Hepatocyte (in vitro differentiated cells): Measurements from ENCODE around the gene BCAS3. TPM values are rescaled to one million over a fixed set of nuclear protein-coding genes. Genes with fewer than 3 reads are reported as not detected.

Source experiments
- DNase-seq: peaks from one replicate; pipeline ENCODE4 v3.0.0-alpha.2; 2016; ENCODE audit warnings: low spot score
- H2AFZ ChIP-seq: fragments of 200-600 bp; sonication (generic); 2 replicates; pipeline ENCODE4 v1.6.0; 2016; ENCODE audit warnings: antibody characterized with exemption, mild to moderate bottlenecking
- H3K27ac ChIP-seq: fragments of 200-600 bp; sonication (generic); 2 replicates; pipeline ENCODE4 v1.5.1; 2016; ENCODE audit warnings: mild to moderate bottlenecking
- H3K27me3 ChIP-seq: fragments of 200-600 bp; sonication (generic); 2 replicates; pipeline ENCODE4 v1.6.1; 2016
- H3K36me3 ChIP-seq: fragments of 200-600 bp; sonication (generic); replicated peaks from 2 replicates; pipeline ENCODE4 v1.5.1; 2016; ENCODE audit warnings: low read depth; ENCODE audit not compliant: insufficient read depth
- H3K4me1 ChIP-seq: fragments of 200-600 bp; sonication (generic); 2 replicates; pipeline ENCODE4 v1.5.1; 2016; ENCODE audit warnings: mild to moderate bottlenecking, moderate library complexity; ENCODE audit not compliant: insufficient read depth
- H3K4me2 ChIP-seq: fragments of 200-600 bp; sonication (generic); 2 replicates; pipeline ENCODE4 v1.6.0; 2016
- H3K4me3 ChIP-seq: fragments of 200-600 bp; sonication (generic); 2 replicates; pipeline ENCODE4 v1.5.1; 2016; ENCODE audit warnings: mild to moderate bottlenecking
- H3K79me2 ChIP-seq: fragments of 200-600 bp; sonication (generic); 2 replicates; pipeline ENCODE4 v1.6.0; 2017; ENCODE audit warnings: mild to moderate bottlenecking
- H3K9me2 ChIP-seq: fragments of 200-600 bp; sonication (generic); replicated peaks from 2 replicates; pipeline ENCODE4 v1.6.0; 2017; ENCODE audit warnings: mild to moderate bottlenecking; ENCODE audit not compliant: insufficient read depth
- H3K9me3 ChIP-seq: fragments of 200-600 bp; sonication (generic); 2 replicates; pipeline ENCODE4 v1.5.1; 2016; ENCODE audit warnings: low read depth, mild to moderate bottlenecking
- H4K20me1 ChIP-seq: fragments of 200-600 bp; sonication (generic); 2 replicates; pipeline ENCODE4 v1.6.0; 2016; ENCODE audit warnings: mild to moderate bottlenecking; ENCODE audit not compliant: insufficient read depth, poor library complexity, severe bottlenecking
- EZH2 ChIP-seq: fragments of 200-600 bp; sonication (generic); IDR thresholded peaks from 2 replicates; pipeline ENCODE4 v1.6.1; 2016; ENCODE audit warnings: antibody characterized with exemption, mild to moderate bottlenecking, borderline replicate concordance
- EZH2phosphoT487 ChIP-seq: fragments of 200-600 bp; sonication (generic); IDR thresholded peaks from one replicate; pipeline ENCODE4 v1.6.1; 2018; ENCODE audit warnings: antibody characterized with exemption, mild to moderate bottlenecking, low read depth, moderate library complexity; ENCODE audit not compliant: unreplicated experiment, severe bottlenecking
- WGBS: methylation state at CpG from one replicate; pipeline ENCODE4 v1.1.6; 2016; ENCODE audit warnings: low lambda C conversion rate; ENCODE audit errors: missing lambda C conversion rate; 5-methylcytosine and 5-hydroxymethylcytosine counted together
- polyA plus RNA-seq: library from polyadenylated mRNA; unstranded; fragments of >200 nt; fragmentation: Nextera tagmentation; extraction: Ambion mirVana; gene quantifications from 2 replicates; pipeline ENCODE4 v1.2.1, GENCODE V29; 2016
- total RNA-seq: library from RNA; depleted of rRNA; stranded (reverse); fragments of >200 nt; gene quantifications from 2 replicates; pipeline ENCODE4 v1.2.3, GENCODE V29; 2014
- TF ChIP-seq, protein P1 (sequence below): fragments of 200-600 bp; sonication (generic); IDR thresholded peaks from 2 replicates; pipeline ENCODE4 v1.5.1; 2016; ENCODE audit warnings: antibody characterized with exemption, mild to moderate bottlenecking; ENCODE audit not compliant: poor library complexity

BCAS3 gene
- total and polyA plus RNA-seq, 2 experiments from 2014 or later, result 16.5 to 58.8 TPM

GRCh38 chr17:61064087-61064951, 386.7 kb downstream of the BCAS3 start:
- DNase-seq, result no peak
- no peaks in the 10 kb centered on the region for H3K9me3 ChIP-seq
- peaks cover 20% of the 10 kb centered on the region for H3K4me1 ChIP-seq
- H3K79me2 ChIP-seq, result no peaks in the 10 kb centered on the region
- no peak overlapping the region for H2AFZ ChIP-seq
- no peaks in the 10 kb centered on the region for H3K9me2 ChIP-seq
- H3K27ac ChIP-seq, result peak overlapping the region; percentile 36
- no peak for TF ChIP-seq EZH2
- no peak for TF ChIP-seq EZH2phosphoT487
- TF ChIP-seq, protein P1, sequence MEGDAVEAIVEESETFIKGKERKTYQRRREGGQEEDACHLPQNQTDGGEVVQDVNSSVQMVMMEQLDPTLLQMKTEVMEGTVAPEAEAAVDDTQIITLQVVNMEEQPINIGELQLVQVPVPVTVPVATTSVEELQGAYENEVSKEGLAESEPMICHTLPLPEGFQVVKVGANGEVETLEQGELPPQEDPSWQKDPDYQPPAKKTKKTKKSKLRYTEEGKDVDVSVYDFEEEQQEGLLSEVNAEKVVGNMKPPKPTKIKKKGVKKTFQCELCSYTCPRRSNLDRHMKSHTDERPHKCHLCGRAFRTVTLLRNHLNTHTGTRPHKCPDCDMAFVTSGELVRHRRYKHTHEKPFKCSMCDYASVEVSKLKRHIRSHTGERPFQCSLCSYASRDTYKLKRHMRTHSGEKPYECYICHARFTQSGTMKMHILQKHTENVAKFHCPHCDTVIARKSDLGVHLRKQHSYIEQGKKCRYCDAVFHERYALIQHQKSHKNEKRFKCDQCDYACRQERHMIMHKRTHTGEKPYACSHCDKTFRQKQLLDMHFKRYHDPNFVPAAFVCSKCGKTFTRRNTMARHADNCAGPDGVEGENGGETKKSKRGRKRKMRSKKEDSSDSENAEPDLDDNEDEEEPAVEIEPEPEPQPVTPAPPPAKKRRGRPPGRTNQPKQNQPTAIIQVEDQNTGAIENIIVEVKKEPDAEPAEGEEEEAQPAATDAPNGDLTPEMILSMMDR, result no peak
- H3K36me3 ChIP-seq, result no peaks in the 10 kb centered on the region
- H3K4me3 ChIP-seq, result no peak overlapping the region
- H4K20me1 ChIP-seq, result no peaks in the 10 kb centered on the region
- H3K4me2 ChIP-seq, result peak overlapping the region; percentile 21
- 73% methylated on average over 1 of the region's 1 CpG for WGBS
- no peaks in the 10 kb centered on the region for H3K27me3 ChIP-seq

GRCh38 chr17:61065263-61065773, 387.7 kb downstream of the BCAS3 start:
- H4K20me1 ChIP-seq, result no peaks in the 10 kb centered on the region
- H3K4me2 ChIP-seq, result peak overlapping the region; percentile 17
- peak overlapping the region; percentile 36 for H3K27ac ChIP-seq
- no peaks in the 10 kb centered on the region for H3K79me2 ChIP-seq
- no peaks in the 10 kb centered on the region for H3K9me2 ChIP-seq
- H2AFZ ChIP-seq, result no peak overlapping the region
- peak; percentile 34 for DNase-seq
- WGBS, result 0% methylated on average over 2 of the region's 2 CpGs
- H3K9me3 ChIP-seq, result no peaks in the 10 kb centered on the region
- H3K27me3 ChIP-seq, result no peaks in the 10 kb centered on the region
- H3K4me3 ChIP-seq, result no peak overlapping the region
- TF ChIP-seq, protein P1, result no peak
- no peak for TF ChIP-seq EZH2phosphoT487
- TF ChIP-seq EZH2, result no peak
- H3K4me1 ChIP-seq, result peaks cover 20% of the 10 kb centered on the region
- no peaks in the 10 kb centered on the region for H3K36me3 ChIP-seq

GRCh38 chr17:61066062-61066461, 388.4 kb downstream of the BCAS3 start:
- Histone ChIP-seq H3K27me3 (no peaks in the 10 kb centered on the region), H3K36me3 (no peaks in the 10 kb centered on the region), H3K4me2 (peak overlapping the region; percentile 17), H4K20me1 (no peaks in the 10 kb centered on the region), H3K9me2 (no peaks in the 10 kb centered on the region), H2AFZ (no peak overlapping the region), H3K4me1 (peaks cover 20% of the 10 kb centered on the region), H3K4me3 (no peak overlapping the region), H3K27ac (peak overlapping the region; percentile 36), H3K9me3 (no peaks in the 10 kb centered on the region), H3K79me2 (no peaks in the 10 kb centered on the region)
- 50% methylated on average over 2 of the region's 2 CpGs for WGBS
- DNase-seq, result no peak
- TF ChIP-seq EZH2phosphoT487, result no peak

DNA sequence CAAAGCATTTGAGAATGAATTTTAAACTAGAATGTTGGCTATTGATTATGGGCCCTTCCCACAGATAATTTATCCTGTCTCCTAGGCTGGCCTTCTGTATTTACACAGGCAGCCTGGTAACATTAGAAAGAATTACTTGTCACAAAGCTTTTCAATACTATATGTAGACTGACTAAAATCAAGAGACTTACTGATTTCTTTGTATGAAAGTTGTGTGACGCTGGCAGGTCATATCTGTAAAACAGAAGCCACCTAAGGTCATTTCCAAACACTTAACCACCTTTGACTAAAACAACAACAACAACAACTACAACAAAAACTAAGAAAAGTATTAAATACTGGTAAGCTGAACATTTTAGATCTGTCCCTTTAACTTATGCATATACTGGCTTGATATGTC, 393.0 kb downstream of the BCAS3 start:
- Histone ChIP-seq H3K27ac (no peak overlapping the region), H3K9me2 (no peaks in the 10 kb centered on the region), H3K4me1 (peaks cover 9% of the 10 kb centered on the region), H4K20me1 (no peaks in the 10 kb centered on the region), H3K4me2 (no peak overlapping the region), H3K36me3 (no peaks in the 10 kb centered on the region), H3K79me2 (no peaks in the 10 kb centered on the region), H3K4me3 (no peak overlapping the region), H2AFZ (no peak overlapping the region), H3K9me3 (no peaks in the 10 kb centered on the region), H3K27me3 (no peaks in the 10 kb centered on the region)
- TF ChIP-seq, protein P1, result no peak
- no peak for TF ChIP-seq EZH2phosphoT487
- TF ChIP-seq EZH2, result no peak
- WGBS, result 95% methylated on average over 1 of the region's 1 CpG
- no peak for DNase-seq
